GM21367 (cell line): ENCODE results near the gene RLF.

ENCODE experiments used
- ATAC-seq: cut with Tn5 transposase; IDR thresholded peaks from one replicate; pipeline ENCODE4 v1.9.1; 2021; ENCODE audit not compliant: unreplicated experiment

Gene RLF

GRCh38 chr1:40240390-40240789, 79.2 kb downstream of the RLF start:
- ATAC-seq = no peak

DNA sequence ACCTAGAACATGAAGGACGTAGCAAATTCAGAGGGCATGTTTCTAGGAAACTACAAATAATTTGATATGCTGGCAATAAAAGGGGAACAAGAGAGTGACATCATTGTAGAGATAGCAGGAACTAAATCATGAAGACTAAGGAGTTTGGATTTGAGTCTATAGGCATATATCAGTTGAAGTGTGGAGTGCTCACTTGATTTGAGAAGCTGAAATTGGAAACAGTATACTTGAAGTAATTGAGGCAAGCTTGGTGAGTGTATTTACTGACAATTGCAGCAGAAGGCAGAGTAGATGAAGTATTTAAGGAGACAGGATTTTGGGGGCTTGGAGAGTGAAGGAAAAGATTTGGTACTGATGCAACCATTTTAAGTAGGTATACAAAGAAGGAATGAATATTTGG, 80.2 kb downstream of the RLF start:
- ATAC-seq = peak; percentile 17

DNA sequence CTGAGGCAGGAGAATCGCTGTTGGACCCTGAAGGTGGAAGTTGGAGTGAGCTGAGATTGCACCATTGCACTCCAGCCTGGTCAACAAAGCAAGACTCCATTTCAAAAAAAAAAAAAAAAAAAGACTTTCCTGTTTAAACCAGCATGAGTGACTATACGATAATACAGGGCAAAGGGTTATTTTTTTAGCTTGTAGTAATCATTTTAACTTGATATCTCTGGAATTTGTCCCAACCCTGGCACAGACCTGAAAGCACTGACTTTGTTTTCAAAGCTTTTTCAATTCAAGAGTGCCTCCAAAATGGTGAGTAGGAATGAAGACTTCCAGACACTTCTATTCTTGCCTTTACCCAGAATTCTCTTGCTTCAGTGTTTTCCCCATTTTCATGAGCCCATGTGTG, 82.2 kb downstream of the RLF start:
- no peak for ATAC-seq

- no peak for ATAC-seq
Observed at GRCh38 chr1:40244138-40244744, 83.1 kb downstream of the RLF start.

DNA sequence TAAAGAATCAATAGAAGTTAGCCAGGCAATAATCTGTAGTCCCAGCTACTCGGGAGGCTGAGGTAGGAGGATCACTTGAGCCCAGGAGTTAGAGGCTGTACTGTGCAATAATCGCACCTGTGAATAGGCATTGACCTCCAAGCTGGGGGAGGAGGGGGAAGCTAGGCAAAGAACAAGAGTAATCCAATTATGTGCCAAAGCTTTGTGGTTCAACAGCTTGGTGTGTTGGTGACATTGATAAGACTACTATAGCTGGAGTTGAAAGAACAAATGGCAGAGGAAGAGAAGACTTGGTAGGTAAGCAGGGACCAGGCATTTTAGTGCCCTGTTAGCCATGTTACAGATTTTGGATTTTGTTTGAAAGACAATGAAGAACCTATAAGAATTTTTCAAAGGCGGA, 84.5 kb downstream of the RLF start:
- no peak for ATAC-seq

GRCh38 chr1:40247655-40248054, 86.5 kb downstream of the RLF start, which contains the start of gene TMCO2:
Gene TMCO2 (plus strand): TSS chr1:40247937. CDS start chr1:40247994, 57 bp downstream.
- ATAC-seq = no peak

DNA sequence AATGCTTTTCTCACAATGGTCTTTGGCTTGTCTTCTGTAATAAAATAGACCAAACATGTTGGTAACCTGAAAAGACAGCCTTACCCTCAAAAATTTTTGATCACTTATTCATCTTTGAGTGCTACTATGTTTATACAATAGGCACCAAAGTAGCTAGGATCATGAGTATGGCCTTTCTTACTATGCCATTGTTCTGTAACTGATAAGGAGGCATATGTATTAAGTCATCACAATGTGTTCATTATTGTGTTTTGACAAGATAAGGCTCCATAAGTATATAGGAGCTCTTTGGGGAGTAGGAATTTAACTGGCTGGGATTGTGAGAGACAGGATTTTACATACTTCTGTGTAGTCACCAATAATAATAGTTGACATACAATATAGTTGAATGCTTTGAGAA, 87.2 kb downstream of the RLF start:
- ATAC-seq = no peak

- no peak for ATAC-seq
Observed at GRCh38 chr1:40251456-40251855, 90.3 kb downstream of the RLF start.

GRCh38 chr1:40252601-40253000, 91.4 kb downstream of the RLF start:
- ATAC-seq = no peak

- no peak for ATAC-seq
Observed at GRCh38 chr1:40255231-40255630, 94.0 kb downstream of the RLF start.

DNA sequence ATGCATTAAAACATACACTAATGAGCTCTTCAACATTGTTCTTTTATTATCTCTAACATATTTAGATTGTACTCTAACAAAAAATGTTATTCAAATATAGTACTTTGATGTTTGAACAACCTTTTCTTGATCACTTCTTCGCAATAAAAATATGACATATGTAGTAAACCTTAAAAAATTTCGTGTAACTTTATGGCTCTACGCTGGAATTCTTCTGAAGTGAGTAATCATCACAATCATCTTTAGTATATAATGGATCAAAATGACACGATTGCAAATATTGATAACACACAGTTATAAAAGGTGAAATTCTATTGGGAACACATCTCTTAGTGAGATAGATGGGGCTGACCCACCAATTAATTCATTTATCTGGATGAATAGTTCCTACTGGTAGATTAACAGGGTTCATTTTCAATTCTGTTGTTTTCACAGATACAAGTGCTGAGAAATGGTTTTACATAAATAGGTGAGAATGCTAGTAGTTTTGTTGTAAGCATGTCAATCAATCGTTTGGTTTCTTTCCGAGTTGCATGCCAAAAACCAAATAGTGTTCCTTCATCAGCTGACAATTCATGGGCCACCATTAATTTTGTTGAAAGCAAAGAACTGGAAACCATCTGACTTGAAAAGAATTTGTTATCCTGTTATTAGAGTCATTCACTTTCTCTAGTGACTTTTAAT, 95.4 kb downstream of the RLF start:
- no peak for ATAC-seq

DNA sequence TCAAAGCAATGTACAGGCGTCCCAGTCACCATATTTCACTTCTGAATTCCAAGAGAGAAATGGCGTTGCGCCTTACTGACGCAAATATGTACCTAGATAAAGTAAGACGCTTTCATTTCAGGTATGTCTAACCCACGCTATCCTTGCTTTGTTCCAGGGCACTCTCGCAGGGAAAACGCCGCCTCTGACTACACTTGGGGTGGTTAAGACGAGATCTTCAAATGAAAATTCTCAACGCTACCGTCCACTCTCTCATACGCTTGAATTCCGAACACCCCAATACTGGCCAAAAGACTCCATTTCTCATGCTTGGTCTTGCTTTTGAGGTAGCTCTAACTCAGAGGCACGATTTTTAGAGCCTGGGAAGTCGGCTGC, 96.1 kb downstream of the RLF start:
- ATAC-seq = no peak

DNA sequence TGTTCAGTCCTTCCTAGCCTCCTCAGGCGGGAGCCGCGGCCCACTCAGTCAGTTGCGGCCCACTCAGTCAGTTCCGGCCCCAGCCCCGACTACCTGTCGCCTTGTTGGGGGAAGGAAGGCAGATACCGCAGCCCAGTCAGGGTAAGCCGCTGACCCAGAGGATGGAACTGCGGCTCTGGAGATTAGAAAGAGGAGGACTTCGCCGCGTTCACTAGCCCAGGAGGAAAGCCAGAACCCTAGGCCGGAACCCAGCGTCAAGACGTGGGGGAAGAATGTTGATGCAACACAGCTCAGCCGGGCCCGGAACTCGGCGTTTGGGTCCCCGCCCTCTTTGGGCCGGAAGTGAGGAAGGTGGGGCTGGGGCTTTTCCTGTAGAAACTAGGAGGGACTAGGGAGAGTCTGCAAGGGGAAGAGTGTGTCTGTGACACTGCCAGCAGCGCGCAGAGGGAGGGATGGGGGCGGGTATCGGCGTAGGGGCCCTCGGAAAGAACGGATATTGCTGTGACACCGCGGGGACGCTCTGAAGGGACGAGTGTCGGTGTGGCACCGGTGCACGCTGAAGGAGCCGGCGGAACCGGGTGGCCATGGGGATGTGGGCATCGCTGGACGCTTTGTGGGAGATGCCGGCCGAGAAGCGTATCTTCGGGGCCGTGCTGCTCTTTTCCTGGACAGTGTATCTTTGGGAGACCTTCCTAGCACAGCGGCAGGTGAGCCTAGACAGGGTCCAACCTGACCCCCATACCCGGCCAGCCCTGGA, 96.7 kb downstream of the RLF start, which contains the start of gene ZMPSTE24:
Gene ZMPSTE24 (plus strand): TSS at position 549 of the 757 bp plus-strand sequence. CDS start 36 bp downstream, at position 585.
- ATAC-seq = peak; percentile 72

DNA sequence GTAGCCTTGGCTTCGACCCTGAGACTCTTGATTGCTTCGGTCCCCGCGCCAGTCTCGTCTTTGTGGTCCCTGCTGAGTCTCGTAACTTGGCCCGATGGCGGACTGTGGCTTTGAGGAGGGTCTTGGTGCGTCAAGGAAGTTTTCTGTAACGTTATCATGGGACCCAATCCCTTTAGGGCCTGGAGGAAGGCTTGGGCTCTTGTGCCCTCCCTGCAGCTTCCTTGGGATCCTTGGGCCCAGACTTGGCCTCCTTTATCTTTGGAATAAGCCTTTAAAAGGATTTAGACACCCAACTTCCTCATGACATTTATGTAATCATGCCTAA, 97.2 kb downstream of the RLF start:
- ATAC-seq = no peak

- no peak for ATAC-seq
Observed at GRCh38 chr1:40264354-40264781, 103.2 kb downstream of the RLF start.

DNA sequence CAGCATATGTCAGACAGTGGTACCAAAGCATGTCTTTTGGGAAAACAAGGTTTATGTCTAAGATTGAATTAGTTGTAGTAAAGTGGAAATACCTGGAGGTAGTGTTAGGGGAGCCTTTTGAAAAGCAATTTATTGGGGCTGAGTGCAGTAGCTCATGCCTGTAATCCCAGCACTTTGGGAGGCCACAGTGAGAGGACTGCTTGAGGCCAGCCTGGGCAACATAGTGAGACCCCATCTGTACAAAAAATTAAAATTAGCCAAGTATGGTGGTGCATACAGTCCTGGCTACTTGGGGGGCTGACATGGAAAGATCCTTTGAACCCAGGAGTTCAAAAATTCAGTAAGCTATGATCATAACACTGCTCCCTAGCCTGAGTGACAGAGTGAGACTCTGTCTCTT, 104.1 kb downstream of the RLF start:
- ATAC-seq = no peak

- no peak for ATAC-seq
Observed at GRCh38 chr1:40265919-40266318, 104.7 kb downstream of the RLF start.

DNA sequence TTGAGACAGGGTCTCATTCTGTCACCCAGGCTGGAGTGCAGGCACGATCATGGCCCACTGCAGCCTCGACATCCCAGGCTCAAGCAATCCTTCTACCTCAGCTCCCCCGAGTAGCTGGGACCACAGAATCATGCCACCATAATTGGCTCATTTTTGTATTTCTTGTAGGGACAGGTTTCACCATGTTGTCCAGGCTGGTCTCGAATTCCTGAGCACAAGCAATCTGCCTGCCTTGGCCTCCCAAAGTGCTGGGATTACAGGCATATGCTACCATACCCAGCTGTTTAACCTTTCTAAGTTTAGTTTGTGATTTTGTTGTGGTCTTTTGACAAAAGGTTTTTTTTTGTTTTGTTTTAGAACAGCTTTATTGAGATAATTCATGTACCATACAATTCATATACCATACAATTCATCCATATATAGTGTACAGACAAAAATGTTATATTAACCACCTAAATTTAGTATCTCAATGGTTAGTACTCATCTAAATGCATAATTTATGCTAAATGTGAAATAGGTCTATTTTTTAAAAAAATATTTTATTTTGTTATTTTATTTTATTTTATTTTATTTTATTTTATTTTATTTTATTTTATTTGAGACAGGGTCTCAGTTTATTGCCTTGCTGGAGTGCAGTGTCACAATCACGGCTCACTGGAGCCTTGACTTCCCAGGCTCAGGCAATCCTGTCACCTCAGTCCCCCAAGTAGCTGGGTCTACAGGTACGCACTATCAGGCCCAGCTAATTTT, 105.8 kb downstream of the RLF start:
- ATAC-seq = no peak

GRCh38 chr1:40267767-40268187, 106.6 kb downstream of the RLF start:
- ATAC-seq = no peak

GRCh38 chr1:40268211-40268610, 107.0 kb downstream of the RLF start:
- no peak for ATAC-seq

DNA sequence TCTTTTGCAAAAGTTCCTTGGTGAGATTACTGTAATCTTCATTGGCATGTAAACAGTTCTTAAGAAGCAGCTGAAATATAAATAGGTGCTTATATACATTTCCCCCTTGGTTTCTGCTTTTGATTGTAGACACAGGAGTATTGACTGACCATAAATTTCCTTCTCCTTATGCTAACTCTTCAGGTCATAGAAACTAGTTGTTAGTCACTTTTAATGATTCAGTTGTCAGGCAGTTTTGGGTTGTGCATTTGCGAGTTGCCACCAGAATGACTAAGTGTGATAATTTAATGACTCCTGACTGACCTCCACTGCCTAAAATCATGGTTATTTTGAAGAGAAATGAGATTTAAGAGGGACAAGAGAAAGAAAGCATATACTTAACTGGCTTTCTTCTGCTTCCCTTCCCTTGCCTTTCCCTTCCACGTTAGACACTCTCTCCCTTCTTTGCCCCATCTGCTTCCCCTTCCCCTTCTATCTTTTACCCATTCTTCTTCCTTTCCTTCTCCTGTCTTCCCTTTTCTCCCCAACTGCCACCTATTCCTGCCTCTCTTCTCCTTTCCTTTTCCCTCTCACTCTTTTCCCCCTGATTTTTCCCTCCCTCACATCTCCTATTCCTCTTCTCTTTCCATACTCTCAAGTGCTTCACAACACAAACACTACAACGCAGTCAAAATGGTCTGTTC, 109.1 kb downstream of the RLF start:
- ATAC-seq = no peak
